ENCODE results near the gene CEP128. TPM values are rescaled to one million over a fixed set of nuclear protein-coding genes. Genes with fewer than 3 reads are reported as not detected.

CEP128 gene
- polyA plus RNA-seq, 3 donors from 2014 or later = 1.6 to 5.0 (median 2.0) TPM

GRCh38 chr14:80845856-80846255, 95.7 kb downstream of the CEP128 start:
- H3K27ac Mint-ChIP-seq = no peak overlapping the region
- no peak for DNase-seq
- no peaks in the 10 kb centered on the region for H3K9me3 Mint-ChIP-seq
- H3K4me3 Mint-ChIP-seq = no peak overlapping the region
- no peaks in the 10 kb centered on the region for H3K27me3 Mint-ChIP-seq (ENCODE audit: low read depth in 3 of 3)
- no peaks in the 10 kb centered on the region for H3K4me1 Mint-ChIP-seq
- no peaks in the 10 kb centered on the region for H3K36me3 Mint-ChIP-seq

GRCh38 chr14:80844872-80845271, 96.7 kb downstream of the CEP128 start:
- H3K27ac Mint-ChIP-seq = no peak overlapping the region
- no peaks in the 10 kb centered on the region for H3K36me3 Mint-ChIP-seq
- DNase-seq = no peak
- H3K4me3 Mint-ChIP-seq = no peak overlapping the region
- H3K4me1 Mint-ChIP-seq = no peaks in the 10 kb centered on the region
- H3K9me3 Mint-ChIP-seq = no peaks in the 10 kb centered on the region
- H3K27me3 Mint-ChIP-seq (ENCODE audit: low read depth in 3 of 3) = peaks cover 0 to under 1% (median 0%) of the 10 kb centered on the region in 3 donors

GRCh38 chr14:80839743-80840142, 101.8 kb downstream of the CEP128 start:
- Mint-ChIP-seq H3K4me3 (no peak overlapping the region), H3K36me3 (peaks cover 0 to 4% (median 0%) of the 10 kb centered on the region in 3 donors), H3K27ac (no peak overlapping the region), H3K27me3 (ENCODE audit: low read depth in 3 of 3) (peaks cover 0 to 2% (median 0%) of the 10 kb centered on the region in 3 donors), H3K9me3 (no peaks in the 10 kb centered on the region), H3K4me1 (no peaks in the 10 kb centered on the region)
- no peak for DNase-seq

GRCh38 chr14:80809663-80810062, 131.9 kb downstream of the CEP128 start:
- H3K9me3 Mint-ChIP-seq = peaks cover 15 to 34% (median 21%) of the 10 kb centered on the region in 6 donors
- H3K27ac Mint-ChIP-seq = peak overlapping the region in 1 of 6 donors; percentile 7
- H3K4me3 Mint-ChIP-seq = no peak overlapping the region
- H3K4me1 Mint-ChIP-seq = peaks cover 0 to 12% of the 10 kb centered on the region in 2 donors
- peaks cover 15 to 21% (median 19%) of the 10 kb centered on the region in 3 donors for H3K36me3 Mint-ChIP-seq
- DNase-seq = no peak
- peaks cover 0 to 2% (median 0%) of the 10 kb centered on the region in 3 donors for H3K27me3 Mint-ChIP-seq (ENCODE audit: low read depth in 3 of 3)

GRCh38 chr14:80805136-80805535, 136.4 kb downstream of the CEP128 start:
- Mint-ChIP-seq H3K4me3 (no peak overlapping the region), H3K9me3 (peaks cover 11 to 34% (median 29%) of the 10 kb centered on the region in 6 donors), H3K4me1 (peaks cover 0 to 12% of the 10 kb centered on the region in 2 donors), H3K27ac (no peak overlapping the region), H3K27me3 (ENCODE audit: low read depth in 3 of 3) (no peaks in the 10 kb centered on the region), H3K36me3 (peaks cover 4 to 25% (median 17%) of the 10 kb centered on the region in 3 donors)
- no peak for DNase-seq

- Mint-ChIP-seq H3K27me3 (ENCODE audit: low read depth in 3 of 3) (no peaks in the 10 kb centered on the region), H3K9me3 (peaks cover 5 to 21% (median 18%) of the 10 kb centered on the region in 6 donors), H3K4me1 (no peaks in the 10 kb centered on the region), H3K36me3 (peaks cover 9 to 24% (median 13%) of the 10 kb centered on the region in 3 donors), H3K27ac (no peak overlapping the region), H3K4me3 (no peak overlapping the region)
- no peak for DNase-seq
These were observed 142.7 kb downstream of the CEP128 start for GRCh38 chr14:80798878-80799277.

- Mint-ChIP-seq H3K36me3 (peaks cover 9 to 24% (median 13%) of the 10 kb centered on the region in 3 donors), H3K4me3 (no peak overlapping the region), H3K9me3 (peaks cover 5 to 21% (median 18%) of the 10 kb centered on the region in 6 donors), H3K27ac (no peak overlapping the region), H3K4me1 (no peaks in the 10 kb centered on the region), H3K27me3 (ENCODE audit: low read depth in 3 of 3) (no peaks in the 10 kb centered on the region)
- DNase-seq = no peak
These were observed 143.3 kb downstream of the CEP128 start for GRCh38 chr14:80798211-80798610.

- Mint-ChIP-seq H3K4me1 (no peaks in the 10 kb centered on the region), H3K27me3 (ENCODE audit: low read depth in 3 of 3) (no peaks in the 10 kb centered on the region), H3K9me3 (peaks cover 0 to 7% (median under 1%) of the 10 kb centered on the region in 6 donors), H3K4me3 (no peak overlapping the region), H3K27ac (no peak overlapping the region), H3K36me3 (peaks cover 5 to 37% (median 29%) of the 10 kb centered on the region in 3 donors)
- no peak for DNase-seq
These were observed 148.8 kb downstream of the CEP128 start for GRCh38 chr14:80792771-80793170.

GRCh38 chr14:80787876-80788275, 153.7 kb downstream of the CEP128 start:
- no peak overlapping the region for H3K27ac Mint-ChIP-seq
- peaks cover 6 to 49% (median 43%) of the 10 kb centered on the region in 3 donors for H3K36me3 Mint-ChIP-seq
- no peak overlapping the region for H3K4me3 Mint-ChIP-seq
- no peaks in the 10 kb centered on the region for H3K4me1 Mint-ChIP-seq
- H3K9me3 Mint-ChIP-seq = peaks cover 0 to 7% (median 0%) of the 10 kb centered on the region in 6 donors
- H3K27me3 Mint-ChIP-seq (ENCODE audit: low read depth in 3 of 3) = no peaks in the 10 kb centered on the region
- DNase-seq = no peak

GRCh38 chr14:80784820-80785219, 156.7 kb downstream of the CEP128 start:
- H3K36me3 Mint-ChIP-seq = peaks cover 3 to 34% (median 29%) of the 10 kb centered on the region in 3 donors
- peaks cover 0 to 7% (median 0%) of the 10 kb centered on the region in 6 donors for H3K9me3 Mint-ChIP-seq
- no peak overlapping the region for H3K4me3 Mint-ChIP-seq
- H3K27me3 Mint-ChIP-seq (ENCODE audit: low read depth in 3 of 3) = no peaks in the 10 kb centered on the region
- no peak for DNase-seq
- no peaks in the 10 kb centered on the region for H3K4me1 Mint-ChIP-seq
- no peak overlapping the region for H3K27ac Mint-ChIP-seq

GRCh38 chr14:80781972-80782367, 159.6 kb downstream of the CEP128 start:
- H3K4me3 Mint-ChIP-seq = no peak overlapping the region
- no peak overlapping the region for H3K27ac Mint-ChIP-seq
- H3K27me3 Mint-ChIP-seq (ENCODE audit: low read depth in 3 of 3) = no peaks in the 10 kb centered on the region
- peaks cover 3 to 19% (median 16%) of the 10 kb centered on the region in 3 donors for H3K36me3 Mint-ChIP-seq
- H3K4me1 Mint-ChIP-seq = no peaks in the 10 kb centered on the region
- peak in 1 of 3 donors; percentile 0 for DNase-seq
- H3K9me3 Mint-ChIP-seq = no peaks in the 10 kb centered on the region

- Mint-ChIP-seq H3K9me3 (no peaks in the 10 kb centered on the region), H3K36me3 (peaks cover 3 to 14% (median 9%) of the 10 kb centered on the region in 3 donors), H3K27ac (no peak overlapping the region), H3K27me3 (ENCODE audit: low read depth in 3 of 3) (no peaks in the 10 kb centered on the region), H3K4me1 (no peaks in the 10 kb centered on the region), H3K4me3 (no peak overlapping the region)
- DNase-seq = no peak
These were observed 161.0 kb downstream of the CEP128 start for GRCh38 chr14:80780500-80780899.

GRCh38 chr14:80776657-80777056, 164.9 kb downstream of the CEP128 start:
- Mint-ChIP-seq H3K27ac (no peak overlapping the region), H3K36me3 (peaks cover 0 to 10% (median 4%) of the 10 kb centered on the region in 3 donors), H3K4me1 (no peaks in the 10 kb centered on the region), H3K9me3 (peaks cover 0 to 2% (median 0%) of the 10 kb centered on the region in 6 donors), H3K27me3 (ENCODE audit: low read depth in 3 of 3) (no peaks in the 10 kb centered on the region), H3K4me3 (no peak overlapping the region)
- no peak for DNase-seq

GRCh38 chr14:80776186-80776585, 165.4 kb downstream of the CEP128 start:
- peaks cover 0 to 2% (median 0%) of the 10 kb centered on the region in 6 donors for H3K9me3 Mint-ChIP-seq
- H3K4me1 Mint-ChIP-seq = no peaks in the 10 kb centered on the region
- H3K27me3 Mint-ChIP-seq (ENCODE audit: low read depth in 3 of 3) = no peaks in the 10 kb centered on the region
- no peak for DNase-seq
- no peak overlapping the region for H3K4me3 Mint-ChIP-seq
- H3K36me3 Mint-ChIP-seq = peaks cover 0 to 10% (median 4%) of the 10 kb centered on the region in 3 donors
- no peak overlapping the region for H3K27ac Mint-ChIP-seq

GRCh38 chr14:80772504-80772903, 169.0 kb downstream of the CEP128 start:
- peaks cover 4 to 10% (median 4%) of the 10 kb centered on the region in 3 donors for H3K36me3 Mint-ChIP-seq
- no peaks in the 10 kb centered on the region for H3K4me1 Mint-ChIP-seq
- H3K27me3 Mint-ChIP-seq (ENCODE audit: low read depth in 3 of 3) = no peaks in the 10 kb centered on the region
- H3K4me3 Mint-ChIP-seq = no peak overlapping the region
- no peak overlapping the region for H3K27ac Mint-ChIP-seq
- DNase-seq = no peak
- peaks cover 0 to 2% (median 0%) of the 10 kb centered on the region in 6 donors for H3K9me3 Mint-ChIP-seq

Measured in immature natural killer cell (primary cell).